ENCODE results near the gene NAALADL2. TPM values are rescaled to one million over a fixed set of nuclear protein-coding genes. Genes with fewer than 3 reads are reported as not detected.

Gene NAALADL2
- total RNA-seq, 1 donor = 13.4 TPM

DNA sequence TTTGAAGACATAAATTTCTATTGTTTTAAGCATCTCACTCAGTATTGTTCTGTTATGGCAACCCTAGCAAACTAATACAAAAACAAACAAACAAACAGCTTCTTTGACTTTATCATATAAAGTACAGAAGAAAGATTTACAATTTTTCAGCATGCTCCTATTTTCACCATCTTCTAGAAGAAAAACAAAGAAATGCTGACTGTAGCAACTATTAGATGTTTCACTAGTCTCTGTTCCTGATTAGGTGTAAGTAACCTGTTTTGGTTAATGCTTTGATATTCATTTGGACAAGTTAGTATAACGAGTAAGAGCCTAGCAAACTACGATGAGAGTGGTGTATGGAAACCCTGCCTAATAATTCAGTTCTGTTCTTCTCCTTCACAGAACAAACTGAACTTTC is 478.5 kb downstream of the NAALADL2 start:
- no peak for DNase-seq (ENCODE audit: low read depth)
- no peak overlapping the region for H3K4me3 ChIP-seq (ENCODE audit: low read depth, low read length)
- TF ChIP-seq CTCF (IDR thresholded peaks at IDR 0.05; ENCODE audit: insufficient read depth, low read depth, low read length) = no peak

DNA sequence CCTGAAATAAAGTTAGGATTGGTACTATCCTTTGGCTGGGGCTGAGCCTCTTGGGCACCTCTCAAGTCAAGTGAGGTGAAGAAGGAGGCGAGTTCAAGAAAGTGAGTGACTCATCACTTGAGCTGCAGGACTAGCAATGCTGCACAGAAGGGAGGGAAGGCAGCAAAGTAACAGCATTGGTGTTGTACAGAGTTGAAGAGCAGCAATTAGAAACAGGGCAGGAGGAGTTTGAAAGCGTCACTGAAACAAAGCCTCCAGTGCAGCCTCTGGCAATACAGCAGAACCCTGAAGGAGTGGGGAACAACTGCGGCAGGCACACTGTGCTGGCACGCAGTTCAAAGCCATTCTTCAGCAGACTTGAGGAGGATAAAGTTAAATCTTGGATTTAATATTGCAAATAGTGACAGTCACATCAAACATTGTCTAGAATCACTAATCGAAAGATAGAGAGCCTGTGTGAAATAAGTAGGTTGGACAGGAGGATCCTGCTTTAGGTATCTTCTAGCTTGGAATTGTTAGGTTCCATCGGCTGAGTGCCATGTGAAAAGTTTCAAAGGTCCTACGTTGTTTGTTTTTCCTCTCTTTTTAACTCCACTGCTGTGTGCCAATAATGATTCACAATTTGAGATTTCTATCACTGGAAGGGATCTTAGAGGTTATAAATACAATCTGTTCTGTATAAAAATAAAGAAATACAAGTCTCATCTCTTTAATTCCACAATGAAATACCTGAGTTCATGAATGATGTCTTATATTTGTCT is 479.8 kb downstream of the NAALADL2 start:
- H3K4me3 ChIP-seq (ENCODE audit: low read depth, low read length) = no peak overlapping the region
- no peak for TF ChIP-seq CTCF (IDR thresholded peaks at IDR 0.05; ENCODE audit: insufficient read depth, low read depth, low read length)
- DNase-seq (ENCODE audit: low read depth) = peak; percentile 59

DNA sequence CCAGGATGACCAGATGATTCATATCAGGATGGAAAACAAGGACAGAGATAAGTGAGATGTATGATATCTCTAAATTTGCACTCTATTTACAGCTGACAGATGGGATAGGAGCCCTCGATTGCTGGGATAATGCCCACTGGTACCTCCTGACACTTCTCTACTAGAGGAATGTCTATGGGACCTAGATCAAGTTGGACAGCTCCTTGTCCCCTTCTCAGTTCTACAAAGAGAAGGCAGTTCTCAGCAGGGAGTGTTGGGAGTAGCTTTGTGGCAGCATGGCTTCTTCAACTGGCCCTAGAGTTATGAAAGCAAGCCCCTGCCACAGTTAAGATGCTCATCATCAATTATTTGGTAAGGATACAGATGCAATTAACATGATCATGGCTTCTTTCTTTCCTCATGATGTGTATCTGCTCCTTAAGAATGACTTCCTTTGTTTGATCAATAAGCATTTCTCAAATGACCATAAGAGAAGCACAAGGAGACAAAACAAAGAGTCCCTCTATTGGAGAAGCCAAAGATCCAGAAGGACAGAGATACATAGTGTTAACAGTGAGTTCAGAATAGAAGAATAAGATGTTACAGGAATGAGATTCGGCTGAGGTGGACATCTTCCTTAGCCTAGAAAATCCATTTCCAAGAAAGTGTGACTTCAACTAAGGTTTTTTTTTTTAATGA is 481.3 kb downstream of the NAALADL2 start:
- no peak overlapping the region for H3K4me3 ChIP-seq (ENCODE audit: low read depth, low read length)
- TF ChIP-seq CTCF (IDR thresholded peaks at IDR 0.05; ENCODE audit: insufficient read depth, low read depth, low read length) = no peak
- no peak for DNase-seq (ENCODE audit: low read depth)

GRCh38 chr3:175342196-175342595 is 483.1 kb downstream of the NAALADL2 start:
- TF ChIP-seq CTCF (IDR thresholded peaks at IDR 0.05; ENCODE audit: insufficient read depth, low read depth, low read length) = no peak
- DNase-seq (ENCODE audit: low read depth) = no peak
- H3K4me3 ChIP-seq (ENCODE audit: low read depth, low read length) = no peak overlapping the region

DNA sequence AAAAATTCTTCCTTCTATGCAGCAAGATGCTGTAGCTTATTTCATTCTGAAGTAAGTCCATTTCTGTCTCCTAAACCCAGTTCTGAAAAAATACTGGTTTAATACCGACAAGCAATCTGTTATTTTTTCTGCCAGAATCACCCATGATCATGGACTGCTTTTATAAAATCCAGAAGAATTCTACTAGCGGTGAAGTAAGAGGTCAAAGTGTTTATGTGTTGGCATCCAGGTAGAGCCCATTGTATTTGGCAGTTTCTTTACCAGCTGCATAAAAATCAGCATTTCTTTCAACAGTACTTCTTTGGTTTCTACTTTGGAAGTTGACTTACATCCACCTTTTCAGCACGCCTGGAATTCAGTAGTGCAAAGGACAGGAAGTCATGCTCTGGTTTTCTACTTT is 484.8 kb downstream of the NAALADL2 start:
- no peak overlapping the region for H3K4me3 ChIP-seq (ENCODE audit: low read depth, low read length)
- no peak for TF ChIP-seq CTCF (IDR thresholded peaks at IDR 0.05; ENCODE audit: insufficient read depth, low read depth, low read length)
- no peak for DNase-seq (ENCODE audit: low read depth)

GRCh38 chr3:175346573-175347356 is 487.6 kb downstream of the NAALADL2 start:
- no peak for TF ChIP-seq CTCF (IDR thresholded peaks at IDR 0.05; ENCODE audit: insufficient read depth, low read depth, low read length)
- DNase-seq (ENCODE audit: low read depth) = peak; percentile 83
- no peak overlapping the region for H3K4me3 ChIP-seq (ENCODE audit: low read depth, low read length)

Measured in fibroblast of villous mesenchyme (primary cell).